GM21717 (cell line): ENCODE measurements around the gene RHOJ.
"Not testable (repeated sequence)": the region's sequence is repeated elsewhere in the genome, so short reads cannot be mapped to it uniquely, and the experiment has no call there.

Experiments
- ATAC-seq: cut with Tn5 transposase; IDR thresholded peaks from one replicate; pipeline ENCODE4 v1.9.1; 2021; ENCODE audit warnings: mild to moderate bottlenecking, moderate library complexity; ENCODE audit not compliant: unreplicated experiment

The RHOJ gene

GRCh38 chr14:63266106-63266505 is 61.9 kb downstream of the RHOJ start:
- no peak for ATAC-seq

- ATAC-seq = no peak
Observed at GRCh38 chr14:63267171-63267570, 62.9 kb downstream of the RHOJ start.

GRCh38 chr14:63268771-63269170 is 64.5 kb downstream of the RHOJ start:
- ATAC-seq = no peak

DNA sequence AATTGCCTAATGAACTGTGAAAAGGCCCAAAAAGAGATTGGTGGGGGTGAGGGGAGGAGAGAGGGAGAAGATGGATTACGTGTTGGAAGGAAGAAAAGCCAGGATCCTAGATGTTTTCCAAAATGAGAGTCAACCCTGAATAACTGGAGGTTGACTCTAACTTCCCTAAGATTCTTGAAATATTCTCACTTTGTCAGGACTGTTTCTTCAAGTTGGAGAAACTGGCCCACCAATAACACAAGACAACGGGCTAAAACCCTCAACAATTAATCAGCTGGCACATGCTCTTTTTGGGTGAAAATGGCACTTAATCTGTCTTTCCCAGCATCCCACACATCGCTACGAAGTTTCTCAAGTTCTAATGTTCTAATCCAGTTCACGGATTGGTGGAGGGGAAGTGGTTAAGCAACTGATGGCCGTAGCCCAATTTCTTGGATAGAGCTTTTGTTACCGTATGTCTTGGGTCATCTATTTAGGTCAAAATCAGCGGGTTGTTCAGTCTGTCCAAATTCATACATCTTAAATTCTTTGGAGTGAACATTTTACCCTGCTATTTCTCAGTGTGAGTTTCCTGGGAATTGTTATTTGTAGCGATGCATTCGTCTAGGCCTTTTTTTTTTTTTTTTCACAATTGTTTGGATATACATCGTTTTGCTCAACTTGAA is 65.5 kb downstream of the RHOJ start:
- no peak for ATAC-seq

GRCh38 chr14:63273129-63273528 is 68.9 kb downstream of the RHOJ start:
- no peak for ATAC-seq

- ATAC-seq = no peak
Observed at GRCh38 chr14:63273717-63274655, 69.7 kb downstream of the RHOJ start.

DNA sequence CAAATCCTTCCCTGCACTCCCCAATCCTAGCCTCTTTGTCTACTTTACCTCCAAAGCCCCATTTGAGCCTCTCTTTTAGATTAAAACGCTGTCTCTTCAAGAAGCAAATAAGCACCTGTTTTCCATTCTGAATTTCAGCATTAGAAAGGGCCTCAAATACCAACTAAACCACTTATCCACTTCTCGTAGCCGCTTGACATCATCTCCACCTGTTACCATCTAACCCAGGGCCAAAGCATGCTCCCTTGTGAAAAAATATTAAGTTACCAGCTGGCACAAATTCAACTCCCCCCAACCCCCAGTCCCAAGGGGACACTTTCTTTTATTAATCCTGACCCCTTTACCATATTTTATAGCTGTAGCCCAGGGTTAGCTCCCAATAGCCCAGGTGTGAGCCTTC is 71.4 kb downstream of the RHOJ start:
- ATAC-seq = no peak

- ATAC-seq = no peak
Observed at GRCh38 chr14:63276016-63276415, 71.8 kb downstream of the RHOJ start.

DNA sequence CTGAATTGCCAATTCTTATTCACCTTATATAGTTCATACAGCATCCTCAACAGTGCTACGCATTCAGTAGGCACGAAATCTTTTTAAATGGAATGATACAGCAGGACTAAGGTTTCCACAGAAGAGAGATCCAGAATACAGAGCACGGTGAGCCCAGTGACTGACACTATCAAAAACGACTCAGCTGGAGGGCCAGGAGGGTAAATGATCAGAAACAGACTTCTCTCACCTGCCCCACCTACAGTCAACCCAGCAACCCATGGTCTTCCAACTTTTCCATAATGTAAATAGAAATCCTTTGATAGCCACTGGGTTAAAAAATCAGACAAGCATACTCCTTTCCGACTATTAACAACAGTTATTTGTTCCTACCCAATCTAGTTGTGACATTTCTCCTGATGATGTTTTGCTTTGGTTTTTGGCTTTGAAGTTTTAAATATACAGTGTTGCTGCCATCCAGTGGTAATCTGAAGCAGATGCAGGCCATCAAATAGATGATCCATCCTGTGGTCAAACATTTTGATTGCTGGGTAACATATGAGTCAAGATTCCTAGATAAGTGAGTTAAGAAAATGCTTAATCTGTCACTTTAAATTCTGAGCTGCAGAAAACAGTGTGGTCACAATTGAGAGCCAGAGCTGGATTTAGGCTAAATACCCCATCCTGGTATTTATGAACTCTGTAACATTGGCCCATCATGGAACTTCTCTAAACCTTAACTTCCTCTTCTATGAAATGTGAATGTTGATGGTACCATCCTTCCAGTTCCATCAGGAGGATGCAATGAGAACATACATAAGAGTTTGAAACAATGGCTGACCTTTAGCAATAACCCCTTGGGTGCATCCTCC is 72.5 kb downstream of the RHOJ start:
- ATAC-seq = no peak

- ATAC-seq = no peak
Observed at GRCh38 chr14:63277591-63278183, 73.4 kb downstream of the RHOJ start.

GRCh38 chr14:63279933-63280332 is 75.7 kb downstream of the RHOJ start:
- ATAC-seq = not testable (repeated sequence)

DNA sequence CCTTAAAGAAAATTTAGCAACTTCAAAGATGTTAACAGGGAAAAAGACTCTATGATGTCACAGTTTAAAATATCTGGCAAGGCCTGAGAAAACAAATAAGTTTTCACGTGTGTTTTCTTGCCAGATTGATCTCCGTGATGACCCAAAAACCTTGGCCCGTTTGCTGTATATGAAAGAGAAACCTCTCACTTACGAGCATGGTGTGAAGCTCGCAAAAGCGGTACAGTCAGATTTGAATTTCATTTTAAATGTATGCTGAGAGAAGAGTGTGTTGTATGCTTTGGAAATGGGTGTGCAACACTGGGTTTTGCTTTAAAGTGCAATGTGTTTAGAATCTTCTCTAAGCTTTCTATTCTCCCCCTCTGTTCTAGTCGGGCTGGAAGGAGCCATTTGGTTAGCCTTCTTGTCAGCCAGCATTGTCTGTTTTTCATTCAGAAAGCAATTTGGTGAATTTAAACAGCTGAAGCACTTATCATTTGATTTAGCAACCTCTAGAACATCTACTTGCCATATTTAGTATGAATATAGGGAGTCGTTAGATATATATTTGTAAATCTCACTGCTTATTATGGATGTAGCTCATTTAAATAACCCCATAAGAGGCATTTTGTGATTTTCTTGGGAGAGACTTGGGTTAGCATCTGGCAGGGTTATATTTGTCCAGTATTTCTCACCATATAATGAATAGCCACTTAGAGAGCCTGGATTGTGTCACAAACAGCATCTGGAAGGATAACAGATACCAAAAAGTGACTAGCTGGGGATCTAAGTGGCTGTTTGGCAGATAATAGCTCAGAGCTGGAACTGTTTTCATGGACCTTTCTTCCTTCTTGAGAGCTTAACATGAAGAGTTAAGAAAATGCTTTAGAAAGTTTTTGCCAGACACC is 79.0 kb downstream of the RHOJ start:
- ATAC-seq = no peak

GRCh38 chr14:63283884-63284248 is 79.6 kb downstream of the RHOJ start:
- ATAC-seq = no peak

- no peak for ATAC-seq
Observed at GRCh38 chr14:63286071-63286470, 81.8 kb downstream of the RHOJ start.

DNA sequence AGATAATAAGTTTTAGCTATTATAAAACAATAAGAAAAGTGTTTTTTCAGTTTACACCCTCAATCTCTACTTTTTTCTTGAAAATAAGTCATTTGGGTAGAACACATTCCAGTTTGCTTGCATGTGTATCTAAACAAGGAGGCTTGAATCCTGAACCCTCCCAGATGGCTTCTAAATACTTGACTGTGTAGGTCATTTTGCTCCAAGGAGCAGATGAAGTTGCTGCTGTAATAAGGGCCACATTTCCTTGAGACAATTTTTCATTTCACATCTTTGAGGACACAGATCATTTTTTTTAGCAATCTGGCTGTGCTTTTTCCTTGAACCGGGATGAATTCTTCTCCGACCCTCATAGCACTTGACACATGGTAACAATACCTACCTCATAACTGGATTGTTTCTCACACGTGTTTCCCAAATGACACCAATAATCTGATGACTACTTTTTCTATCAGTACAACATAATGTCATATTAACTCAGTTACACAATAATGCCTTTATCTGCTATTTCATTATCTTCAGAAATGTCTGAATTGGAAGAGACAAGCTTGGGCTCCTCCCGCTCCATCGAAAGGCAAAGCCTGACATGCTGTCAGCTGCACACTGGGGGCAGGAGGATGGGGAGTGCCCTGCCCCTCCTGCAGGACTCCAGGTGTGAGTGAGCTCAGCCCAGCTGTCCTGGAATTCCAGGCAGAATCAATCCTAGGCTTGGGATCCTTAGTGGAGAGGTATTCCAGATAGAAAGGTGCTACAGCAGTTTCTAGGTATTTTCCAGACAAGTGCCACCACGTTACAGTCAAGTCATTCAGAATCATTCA is 83.6 kb downstream of the RHOJ start:
- ATAC-seq = no peak

GRCh38 chr14:63288853-63289252 is 84.6 kb downstream of the RHOJ start:
- ATAC-seq = peak; percentile 61

- no peak for ATAC-seq
Observed at GRCh38 chr14:63290741-63291430, 86.6 kb downstream of the RHOJ start.

GRCh38 chr14:63292805-63293204 is 88.6 kb downstream of the RHOJ start:
- ATAC-seq = no peak
